ENCODE measurements around the gene AP5B1. TPM values are rescaled to one million over a fixed set of nuclear protein-coding genes. Genes with fewer than 3 reads are reported as not detected.

Gene AP5B1
- total and polyA plus RNA-seq, 9 of the 15 experiments (the other 6 are each of a cell fraction or from before 2014, with no cell fraction given): 0.51 to 24.2 (median 5.1) TPM

DNA sequence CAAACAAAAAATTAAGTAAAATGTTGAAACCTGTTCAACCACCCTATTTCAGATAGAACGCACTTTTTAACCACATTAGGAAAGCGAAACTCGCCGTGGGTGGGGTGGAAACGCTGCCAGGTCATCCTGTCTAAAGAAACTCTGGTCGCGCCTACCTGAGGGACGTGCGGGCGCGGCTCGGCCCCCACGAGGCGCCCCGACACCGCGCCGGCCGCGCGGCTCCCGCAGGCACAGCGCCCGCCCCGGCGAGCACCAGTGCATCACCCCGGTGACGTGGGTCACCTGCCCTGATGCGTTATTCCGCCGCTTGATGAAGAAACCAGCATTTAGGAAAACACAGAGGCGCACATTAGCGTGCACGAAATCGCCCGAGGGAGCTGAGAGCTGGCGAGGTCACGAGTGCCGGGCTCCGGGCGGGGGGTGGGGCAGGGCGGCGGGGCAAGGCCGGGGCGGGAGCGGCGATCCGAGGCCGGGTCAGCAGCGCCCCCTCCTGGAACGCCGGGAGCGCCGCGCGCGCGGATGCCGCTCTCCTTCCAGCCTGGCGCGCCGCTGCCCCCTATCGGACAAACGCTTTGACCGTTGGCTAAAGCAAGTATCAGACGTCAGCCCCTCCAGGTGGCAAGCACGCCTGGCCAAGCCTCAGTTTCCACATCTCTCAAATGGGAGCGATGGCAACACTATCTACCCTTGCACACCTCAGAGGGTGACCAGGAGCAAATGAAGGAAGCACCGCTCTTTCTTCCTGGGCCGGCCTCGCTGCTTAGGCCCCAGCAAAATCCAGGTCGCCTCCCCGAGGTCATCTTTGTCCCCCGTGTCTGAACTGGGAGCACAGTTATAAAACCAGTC lies 37.3 kb upstream of the AP5B1 start (continued):
- TF ChIP-seq ZKSCAN3 (CRISPR knock-in tag; IDR thresholded peaks at IDR 0.05) (no peak), PTBP1 (IDR thresholded peaks at IDR 0.05; ENCODE audit: low read depth, low read length) (0 out of 2 replicates have a peak, but pooled peaks have one; percentile 40), POLR2H (tag; IDR thresholded peaks at IDR 0.05; ENCODE audit: low read depth) (no peak), SAFB (IDR thresholded peaks at IDR 0.05; ENCODE audit: borderline replicate concordance, low read depth, low read length) (0 out of 2 replicates have a peak, but pooled peaks have one; percentile 42), E2F5 (CRISPR knock-in tag; IDR thresholded peaks at IDR 0.05) (no peak), ARID4B (CRISPR knock-in tag; IDR thresholded peaks at IDR 0.05) (peak; percentile 47; the same call in 1 of the 2 replicates), JUN (IDR thresholded peaks at IDR 0.05; ENCODE audit: borderline replicate concordance, low read depth, low read length) (0 out of 2 replicates have a peak, but pooled peaks have one; percentile 10), JUN (CRISPR knock-in tag; IDR thresholded peaks at IDR 0.05; ENCODE audit: borderline replicate concordance) (no peak), ZNF77 (CRISPR knock-in tag; IDR thresholded peaks at IDR 0.05) (no peak), ZNF780A (CRISPR knock-in tag; IDR thresholded peaks at IDR 0.05) (no peak), MYBL2 (IDR thresholded peaks at IDR 0.05; ENCODE audit: low read depth) (no peak), MYBL2 (CRISPR knock-in tag; IDR thresholded peaks at IDR 0.05; ENCODE audit: borderline replicate concordance) (no peak), ZNF655 (CRISPR knock-in tag; IDR thresholded peaks at IDR 0.05) (no peak), MEF2A (IDR thresholded peaks at IDR 0.05; ENCODE audit: control insufficient read depth, low read depth, low read length) (peak; percentile 51; the same call in 1 of the 2 replicates)
- TF ChIP-seq, protein P1, sequence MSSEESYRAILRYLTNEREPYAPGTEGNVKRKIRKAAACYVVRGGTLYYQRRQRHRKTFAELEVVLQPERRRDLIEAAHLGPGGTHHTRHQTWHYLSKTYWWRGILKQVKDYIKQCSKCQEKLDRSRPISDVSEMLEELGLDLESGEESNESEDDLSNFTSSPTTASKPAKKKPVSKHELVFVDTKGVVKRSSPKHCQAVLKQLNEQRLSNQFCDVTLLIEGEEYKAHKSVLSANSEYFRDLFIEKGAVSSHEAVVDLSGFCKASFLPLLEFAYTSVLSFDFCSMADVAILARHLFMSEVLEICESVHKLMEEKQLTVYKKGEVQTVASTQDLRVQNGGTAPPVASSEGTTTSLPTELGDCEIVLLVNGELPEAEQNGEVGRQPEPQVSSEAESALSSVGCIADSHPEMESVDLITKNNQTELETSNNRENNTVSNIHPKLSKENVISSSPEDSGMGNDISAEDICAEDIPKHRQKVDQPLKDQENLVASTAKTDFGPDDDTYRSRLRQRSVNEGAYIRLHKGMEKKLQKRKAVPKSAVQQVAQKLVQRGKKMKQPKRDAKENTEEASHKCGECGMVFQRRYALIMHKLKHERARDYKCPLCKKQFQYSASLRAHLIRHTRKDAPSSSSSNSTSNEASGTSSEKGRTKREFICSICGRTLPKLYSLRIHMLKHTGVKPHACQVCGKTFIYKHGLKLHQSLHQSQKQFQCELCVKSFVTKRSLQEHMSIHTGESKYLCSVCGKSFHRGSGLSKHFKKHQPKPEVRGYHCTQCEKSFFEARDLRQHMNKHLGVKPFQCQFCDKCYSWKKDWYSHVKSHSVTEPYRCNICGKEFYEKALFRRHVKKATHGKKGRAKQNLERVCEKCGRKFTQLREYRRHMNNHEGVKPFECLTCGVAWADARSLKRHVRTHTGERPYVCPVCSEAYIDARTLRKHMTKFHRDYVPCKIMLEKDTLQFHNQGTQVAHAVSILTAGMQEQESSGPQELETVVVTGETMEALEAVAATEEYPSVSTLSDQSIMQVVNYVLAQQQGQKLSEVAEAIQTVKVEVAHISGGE (CRISPR knock-in tag; IDR thresholded peaks at IDR 0.05): no peak
